ENCODE measurements around the gene INS.

DNA sequence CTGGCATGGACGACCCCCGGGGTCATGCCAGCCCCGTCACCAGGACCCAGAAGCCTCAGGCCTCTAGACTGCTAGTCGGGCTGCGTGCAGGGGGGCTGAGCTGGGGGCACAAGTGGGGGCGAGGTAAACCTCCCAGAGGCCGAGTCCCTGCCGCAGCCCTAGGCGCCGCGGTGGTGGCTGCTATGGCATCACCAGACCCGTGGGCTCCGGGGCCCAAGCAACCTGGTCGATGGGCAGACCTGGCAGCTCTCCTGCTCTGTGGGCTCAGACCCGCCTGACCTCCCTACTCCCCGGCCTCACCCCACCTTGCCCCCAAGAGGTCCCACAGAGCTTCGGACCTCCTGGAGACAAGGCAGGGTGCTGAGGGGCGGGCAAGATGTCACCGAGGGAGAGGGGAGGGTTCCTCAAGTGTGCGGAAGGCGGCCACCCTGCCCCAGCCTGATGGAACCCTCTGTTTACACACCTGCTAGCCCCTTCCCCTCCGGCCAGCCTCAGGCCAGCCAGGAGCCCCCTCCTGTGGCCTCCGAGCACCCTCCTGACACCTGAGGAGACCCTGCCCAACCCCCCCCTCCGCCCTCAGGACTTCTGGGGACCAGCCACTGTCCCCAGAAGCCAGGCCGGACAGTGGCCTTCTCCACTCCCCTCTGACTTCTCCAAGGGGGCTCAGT lies 31.2 kb downstream of the INS start:
- TF ChIP-seq EP300 (IDR thresholded peaks at IDR 0.05; ENCODE audit: borderline replicate concordance in 1 of 2, low read depth in 2 of 2, low read length in 2 of 2) (no peak), SUZ12 (IDR thresholded peaks at IDR 0.05; ENCODE audit: low read length) (no peak), RAD21 (IDR thresholded peaks at IDR 0.05 in 1 of 2, conservative IDR thresholded peaks at IDR 0.05 in 1 of 2; ENCODE audit: low read depth in 2 of 2, low read length in 2 of 2) (no peak), YY1 (IDR thresholded peaks at IDR 0.05; ENCODE audit: low read depth, low read length) (no peak), POLR2A (IDR thresholded peaks at IDR 0.05; ENCODE audit: control extremely low read depth in 1 of 2, low read depth in 2 of 2, low read length in 2 of 2) (no peak), EZH2 (IDR thresholded peaks at IDR 0.05; ENCODE audit: low read depth, low read length, severe bottlenecking) (no peak), MAFK (IDR thresholded peaks at IDR 0.05; ENCODE audit: low read depth, low read length) (no peak), HDAC6 (IDR thresholded peaks at IDR 0.05; ENCODE audit: low read depth, low read length) (no peak), RBBP5 (IDR thresholded peaks at IDR 0.05; ENCODE audit: borderline replicate concordance, low read depth, low read length) (no peak), POLR2AphosphoS5 (IDR thresholded peaks at IDR 0.05; ENCODE audit: low read depth, low read length) (no peak)
- TF ChIP-seq, protein P1, sequence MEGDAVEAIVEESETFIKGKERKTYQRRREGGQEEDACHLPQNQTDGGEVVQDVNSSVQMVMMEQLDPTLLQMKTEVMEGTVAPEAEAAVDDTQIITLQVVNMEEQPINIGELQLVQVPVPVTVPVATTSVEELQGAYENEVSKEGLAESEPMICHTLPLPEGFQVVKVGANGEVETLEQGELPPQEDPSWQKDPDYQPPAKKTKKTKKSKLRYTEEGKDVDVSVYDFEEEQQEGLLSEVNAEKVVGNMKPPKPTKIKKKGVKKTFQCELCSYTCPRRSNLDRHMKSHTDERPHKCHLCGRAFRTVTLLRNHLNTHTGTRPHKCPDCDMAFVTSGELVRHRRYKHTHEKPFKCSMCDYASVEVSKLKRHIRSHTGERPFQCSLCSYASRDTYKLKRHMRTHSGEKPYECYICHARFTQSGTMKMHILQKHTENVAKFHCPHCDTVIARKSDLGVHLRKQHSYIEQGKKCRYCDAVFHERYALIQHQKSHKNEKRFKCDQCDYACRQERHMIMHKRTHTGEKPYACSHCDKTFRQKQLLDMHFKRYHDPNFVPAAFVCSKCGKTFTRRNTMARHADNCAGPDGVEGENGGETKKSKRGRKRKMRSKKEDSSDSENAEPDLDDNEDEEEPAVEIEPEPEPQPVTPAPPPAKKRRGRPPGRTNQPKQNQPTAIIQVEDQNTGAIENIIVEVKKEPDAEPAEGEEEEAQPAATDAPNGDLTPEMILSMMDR (IDR thresholded peaks at IDR 0.05; ENCODE audit: control extremely low read depth in 1 of 3, insufficient read depth in 1 of 3, low read depth in 1 of 3, low read length in 3 of 3) = no peak
- TF ChIP-seq, protein P2, sequence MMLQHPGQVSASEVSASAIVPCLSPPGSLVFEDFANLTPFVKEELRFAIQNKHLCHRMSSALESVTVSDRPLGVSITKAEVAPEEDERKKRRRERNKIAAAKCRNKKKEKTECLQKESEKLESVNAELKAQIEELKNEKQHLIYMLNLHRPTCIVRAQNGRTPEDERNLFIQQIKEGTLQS (IDR thresholded peaks at IDR 0.05; ENCODE audit: insufficient read depth, low read depth, low read length) = no peak
- TF ChIP-seq, protein P3, sequence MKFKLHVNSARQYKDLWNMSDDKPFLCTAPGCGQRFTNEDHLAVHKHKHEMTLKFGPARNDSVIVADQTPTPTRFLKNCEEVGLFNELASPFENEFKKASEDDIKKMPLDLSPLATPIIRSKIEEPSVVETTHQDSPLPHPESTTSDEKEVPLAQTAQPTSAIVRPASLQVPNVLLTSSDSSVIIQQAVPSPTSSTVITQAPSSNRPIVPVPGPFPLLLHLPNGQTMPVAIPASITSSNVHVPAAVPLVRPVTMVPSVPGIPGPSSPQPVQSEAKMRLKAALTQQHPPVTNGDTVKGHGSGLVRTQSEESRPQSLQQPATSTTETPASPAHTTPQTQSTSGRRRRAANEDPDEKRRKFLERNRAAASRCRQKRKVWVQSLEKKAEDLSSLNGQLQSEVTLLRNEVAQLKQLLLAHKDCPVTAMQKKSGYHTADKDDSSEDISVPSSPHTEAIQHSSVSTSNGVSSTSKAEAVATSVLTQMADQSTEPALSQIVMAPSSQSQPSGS (IDR thresholded peaks at IDR 0.05; ENCODE audit: low read length) = no peak

All from H1 (cell line).